ENCODE data around the gene SELPLG. TPM values are rescaled to one million over a fixed set of nuclear protein-coding genes. Genes with fewer than 3 reads are reported as not detected.

The SELPLG gene
- total and polyA plus RNA-seq, 8 donors, result 3.0 to 61.0 (median 4.2) TPM

- TF ChIP-seq, protein P1, sequence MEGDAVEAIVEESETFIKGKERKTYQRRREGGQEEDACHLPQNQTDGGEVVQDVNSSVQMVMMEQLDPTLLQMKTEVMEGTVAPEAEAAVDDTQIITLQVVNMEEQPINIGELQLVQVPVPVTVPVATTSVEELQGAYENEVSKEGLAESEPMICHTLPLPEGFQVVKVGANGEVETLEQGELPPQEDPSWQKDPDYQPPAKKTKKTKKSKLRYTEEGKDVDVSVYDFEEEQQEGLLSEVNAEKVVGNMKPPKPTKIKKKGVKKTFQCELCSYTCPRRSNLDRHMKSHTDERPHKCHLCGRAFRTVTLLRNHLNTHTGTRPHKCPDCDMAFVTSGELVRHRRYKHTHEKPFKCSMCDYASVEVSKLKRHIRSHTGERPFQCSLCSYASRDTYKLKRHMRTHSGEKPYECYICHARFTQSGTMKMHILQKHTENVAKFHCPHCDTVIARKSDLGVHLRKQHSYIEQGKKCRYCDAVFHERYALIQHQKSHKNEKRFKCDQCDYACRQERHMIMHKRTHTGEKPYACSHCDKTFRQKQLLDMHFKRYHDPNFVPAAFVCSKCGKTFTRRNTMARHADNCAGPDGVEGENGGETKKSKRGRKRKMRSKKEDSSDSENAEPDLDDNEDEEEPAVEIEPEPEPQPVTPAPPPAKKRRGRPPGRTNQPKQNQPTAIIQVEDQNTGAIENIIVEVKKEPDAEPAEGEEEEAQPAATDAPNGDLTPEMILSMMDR (IDR thresholded peaks at IDR 0.05), result no peak
These were observed 60.4 kb downstream of the SELPLG start for GRCh38 chr12:108573317-108573716.

DNA sequence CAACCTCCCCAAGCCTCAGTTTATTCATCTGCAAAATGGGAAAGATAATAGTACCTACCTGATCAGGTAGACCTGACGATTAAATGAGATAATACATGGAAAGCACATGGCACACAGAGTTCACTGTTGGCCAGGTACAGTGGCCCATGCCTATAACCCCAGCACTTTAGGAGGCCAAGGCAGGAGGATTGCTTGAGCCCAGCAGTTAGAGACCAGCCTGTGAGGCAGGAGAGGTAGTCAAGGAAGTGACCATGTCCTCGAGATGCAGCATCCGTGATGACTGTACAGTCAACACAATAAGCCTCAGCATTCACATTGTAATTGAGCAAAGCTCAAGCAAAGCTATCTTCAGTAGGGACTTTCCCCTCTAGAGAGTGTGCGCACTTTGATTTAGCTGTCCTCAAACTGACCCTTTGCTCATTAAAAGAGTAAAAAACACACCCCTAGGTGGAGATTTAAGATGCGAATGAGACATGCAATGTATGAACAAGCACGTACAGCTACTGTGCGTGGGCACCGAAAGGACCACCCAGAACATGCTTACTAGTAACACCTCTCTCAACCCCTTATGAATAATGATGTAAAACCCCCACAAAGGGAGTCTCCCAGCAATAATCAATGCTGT lies 61.4 kb downstream of the SELPLG start:
- TF ChIP-seq, protein P1 (IDR thresholded peaks at IDR 0.05), result no peak
- intact Hi-C loops (cut with DNase I), result no loop called here
- Histone ChIP-seq H3K36me3 (peaks cover 4 to 30% of the 10 kb centered on the region in 2 donors), H3K4me1 (peaks cover 6 to 14% of the 10 kb centered on the region in 2 donors), H3K9me3 (no peaks in the 10 kb centered on the region), H3K27me3 (no peaks in the 10 kb centered on the region), H3K4me3 (no peak overlapping the region), H3K27ac (no peak overlapping the region)
- DNase-seq (no peak), ATAC-seq (no peak)

More at GRCh38 chr12:108573317-108573716, 60.4 kb downstream of the SELPLG start:
- Histone ChIP-seq H3K4me1 (peaks cover 1 to 6% of the 10 kb centered on the region in 2 donors), H3K9me3 (no peaks in the 10 kb centered on the region), H3K27me3 (no peaks in the 10 kb centered on the region), H3K4me3 (no peak overlapping the region), H3K36me3 (peaks cover 0 to 20% of the 10 kb centered on the region in 2 donors), H3K27ac (no peak overlapping the region)
- ATAC-seq (no peak), DNase-seq (no peak)
- intact Hi-C loops (cut with DNase I), result no loop called here

Small RNA genes lying within 50 kb of the gene (microRNA-seq; reads per million reads assigned to microRNA genes)
- 0 reads per million in 2 donors for gene MIR4496

Other genes with a start within 250 kb of the SELPLG start
- 10 to 100 TPM in 1 of 2 donors, 1 to 10 TPM in 1; 7.7 to 13.2 TPM for gene FICD, start 118.6 kb downstream of the SELPLG start, total RNA-seq
- gene FICD, start 118.6 kb downstream of the SELPLG start, polyA plus RNA-seq (ENCODE audit: insufficient read length in 6 of 6), result 1 to 10 TPM; 2.6 to 4.0 (median 2.8) TPM
- 10 to 100 TPM; 35.1 to 41.7 TPM for gene SART3, start 72.7 kb downstream of the SELPLG start, total RNA-seq
- gene SART3, start 72.7 kb downstream of the SELPLG start, polyA plus RNA-seq (ENCODE audit: insufficient read length in 6 of 6), result 10 to 100 TPM; 60.3 to 81.7 (median 65.7) TPM
- 100 to 1,000 TPM in 1 of 2 donors, 10 to 100 TPM in 1; 97.9 to 147 TPM for gene ISCU, start 71.3 kb downstream of the SELPLG start, total RNA-seq
- gene ISCU, start 71.3 kb downstream of the SELPLG start, polyA plus RNA-seq (ENCODE audit: insufficient read length in 6 of 6), result 10 to 100 TPM; 78.0 to 85.7 (median 81.4) TPM
- 10 to 100 TPM; 50.5 to 90.9 TPM for gene TMEM119, start 35.8 kb downstream of the SELPLG start, total RNA-seq
- 10 to 100 TPM; 34.0 to 54.3 (median 42.7) TPM for gene TMEM119, start 35.8 kb downstream of the SELPLG start, polyA plus RNA-seq (ENCODE audit: insufficient read length in 6 of 6)
- gene CORO1C, start 97.6 kb upstream of the SELPLG start, total RNA-seq, result 100 to 1,000 TPM; 224 to 282 TPM
- 10 to 100 TPM; 77.7 to 88.8 (median 82.9) TPM for gene CORO1C, start 97.6 kb upstream of the SELPLG start, polyA plus RNA-seq (ENCODE audit: insufficient read length in 6 of 6)
- 10 to 100 TPM; 43.5 to 48.8 TPM for gene SSH1, start 223.7 kb upstream of the SELPLG start, total RNA-seq
- 10 to 100 TPM; 20.8 to 27.4 (median 25.1) TPM for gene SSH1, start 223.7 kb upstream of the SELPLG start, polyA plus RNA-seq (ENCODE audit: insufficient read length in 6 of 6)
- gene DAO, start 246.2 kb upstream of the SELPLG start, total RNA-seq, result not detected
- gene DAO, start 246.2 kb upstream of the SELPLG start, polyA plus RNA-seq (ENCODE audit: insufficient read length in 6 of 6), result not detected